ENCODE measurements around the gene TMC3.

GRCh38 chr15:81303244-81304225 lies 70.5 kb downstream of the TMC3 start:
- no peak for TF ChIP-seq CTCF (IDR thresholded peaks at IDR 0.05)
- TF ChIP-seq EZH2 (IDR thresholded peaks at IDR 0.05): no peak
- no peak for TF ChIP-seq EZH2phosphoT487 (IDR thresholded peaks at IDR 0.05)

Data from neural progenitor cell (in vitro differentiated cells).